Measurements from ENCODE around the gene CLDND2. TPM values are rescaled to one million over a fixed set of nuclear protein-coding genes. Genes with fewer than 3 reads are reported as not detected.

Gene CLDND2
- total RNA-seq, 1 donor from 2014 or later: not detected

DNA sequence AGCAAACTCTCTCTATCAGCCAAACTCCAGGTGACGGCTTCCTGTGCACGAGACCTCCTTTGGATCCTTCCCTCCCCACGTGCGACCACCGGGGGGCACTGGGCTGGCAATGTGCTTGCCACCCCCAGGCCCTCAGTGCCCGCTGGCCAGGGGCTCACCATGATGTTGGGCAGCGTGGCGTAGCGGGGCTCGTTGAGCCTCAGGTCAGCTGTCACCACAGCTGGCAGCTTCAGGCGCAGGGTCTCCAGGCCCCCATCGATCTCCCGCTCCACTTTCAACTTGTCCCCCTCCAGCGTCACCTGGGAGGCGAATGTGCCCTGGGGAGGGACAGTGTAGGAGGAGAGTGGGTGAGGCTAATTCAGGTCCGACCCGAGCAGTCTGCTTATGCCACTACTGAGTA, 22.1 kb downstream of the CLDND2 start:
- no peak for DNase-seq (ENCODE audit: low spot score)
- H4K20me1 ChIP-seq (ENCODE audit: low read depth): no peaks in the 10 kb centered on the region
- Mint-ChIP-seq H3K27me3 (ENCODE audit: insufficient read depth, low read depth) (peaks cover 6% of the 10 kb centered on the region), H3K27ac (no peak overlapping the region), H3K36me3 (peaks cover 12% of the 10 kb centered on the region), H3K4me3 (no peak overlapping the region), H3K9me3 (no peaks in the 10 kb centered on the region), H3K4me1 (peaks cover under 1% of the 10 kb centered on the region)
- peaks cover 6% of the 10 kb centered on the region for H3K27me3 ChIP-seq
- no peak overlapping the region for H3K9ac ChIP-seq
- H3K9me3 ChIP-seq (ENCODE audit: low read depth): no peaks in the 10 kb centered on the region
- no peaks in the 10 kb centered on the region for H3F3A ChIP-seq (ENCODE audit: low read depth)
- no peak overlapping the region for H3K4me2 ChIP-seq
- H3K79me2 ChIP-seq (ENCODE audit: low read depth): no peaks in the 10 kb centered on the region
- no peak overlapping the region for H3K27ac ChIP-seq
- no peaks in the 10 kb centered on the region for H3K36me3 ChIP-seq
- TF ChIP-seq EZH2phosphoT487 (IDR thresholded peaks at IDR 0.05) (no peak), EZH2 (IDR thresholded peaks at IDR 0.05) (no peak), CTCF (IDR thresholded peaks at IDR 0.05) (peak; percentile 23)
- H3K4me3 ChIP-seq: no peak overlapping the region
- no peaks in the 10 kb centered on the region for H3K4me1 ChIP-seq
- no peak overlapping the region for H2AFZ ChIP-seq (replicated peaks)

DNA sequence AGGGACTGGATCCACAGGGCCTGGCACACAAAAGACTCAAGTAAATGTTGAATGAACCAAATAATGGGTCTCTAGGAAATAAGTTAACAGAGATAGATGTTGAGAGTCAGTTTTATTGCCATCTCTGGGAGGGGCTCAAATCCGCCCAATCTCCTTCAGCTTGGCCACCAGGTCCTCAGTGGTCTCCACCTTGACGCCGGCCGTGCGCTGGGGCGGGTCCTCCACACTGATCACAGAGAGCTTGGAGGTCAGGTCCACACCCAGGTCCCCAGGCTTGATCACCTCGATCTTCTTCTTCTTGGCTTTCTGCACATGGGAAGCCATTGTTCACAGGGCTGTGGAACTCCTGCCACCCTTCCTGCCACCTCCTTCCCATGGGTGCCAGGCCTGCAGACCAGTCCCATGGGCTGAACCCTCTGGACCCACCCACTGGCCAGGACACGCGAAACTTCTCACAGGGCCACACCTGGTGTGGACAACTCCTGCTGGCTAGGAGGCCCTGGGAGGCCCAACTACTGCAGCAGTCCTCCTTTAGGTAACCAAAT, 23.7 kb downstream of the CLDND2 start:
- peaks cover 10% of the 10 kb centered on the region for H3K36me3 Mint-ChIP-seq
- peak overlapping the region; percentile 58 for H3K4me3 Mint-ChIP-seq
- Histone ChIP-seq H3K79me2 (ENCODE audit: low read depth) (no peaks in the 10 kb centered on the region), H3K27ac (no peak overlapping the region), H3K27me3 (peaks cover 22% of the 10 kb centered on the region), H4K20me1 (ENCODE audit: low read depth) (no peaks in the 10 kb centered on the region), H3K4me2 (no peak overlapping the region), H3K9ac (no peak overlapping the region), H3K4me1 (peaks cover 4% of the 10 kb centered on the region), H3K9me3 (ENCODE audit: low read depth) (no peaks in the 10 kb centered on the region), H3K36me3 (no peaks in the 10 kb centered on the region), H3K4me3 (no peak overlapping the region), H3F3A (ENCODE audit: low read depth) (no peaks in the 10 kb centered on the region), H2AFZ (replicated peaks) (no peak overlapping the region)
- peaks cover 4% of the 10 kb centered on the region for H3K4me1 Mint-ChIP-seq
- H3K27me3 Mint-ChIP-seq (ENCODE audit: insufficient read depth, low read depth): peaks cover 6% of the 10 kb centered on the region
- H3K9me3 Mint-ChIP-seq: no peaks in the 10 kb centered on the region
- no peak for DNase-seq (ENCODE audit: low spot score)
- peak overlapping the region; percentile 43 for H3K27ac Mint-ChIP-seq
- TF ChIP-seq CTCF (IDR thresholded peaks at IDR 0.05): no peak
- no peak for TF ChIP-seq EZH2phosphoT487 (IDR thresholded peaks at IDR 0.05)

DNA sequence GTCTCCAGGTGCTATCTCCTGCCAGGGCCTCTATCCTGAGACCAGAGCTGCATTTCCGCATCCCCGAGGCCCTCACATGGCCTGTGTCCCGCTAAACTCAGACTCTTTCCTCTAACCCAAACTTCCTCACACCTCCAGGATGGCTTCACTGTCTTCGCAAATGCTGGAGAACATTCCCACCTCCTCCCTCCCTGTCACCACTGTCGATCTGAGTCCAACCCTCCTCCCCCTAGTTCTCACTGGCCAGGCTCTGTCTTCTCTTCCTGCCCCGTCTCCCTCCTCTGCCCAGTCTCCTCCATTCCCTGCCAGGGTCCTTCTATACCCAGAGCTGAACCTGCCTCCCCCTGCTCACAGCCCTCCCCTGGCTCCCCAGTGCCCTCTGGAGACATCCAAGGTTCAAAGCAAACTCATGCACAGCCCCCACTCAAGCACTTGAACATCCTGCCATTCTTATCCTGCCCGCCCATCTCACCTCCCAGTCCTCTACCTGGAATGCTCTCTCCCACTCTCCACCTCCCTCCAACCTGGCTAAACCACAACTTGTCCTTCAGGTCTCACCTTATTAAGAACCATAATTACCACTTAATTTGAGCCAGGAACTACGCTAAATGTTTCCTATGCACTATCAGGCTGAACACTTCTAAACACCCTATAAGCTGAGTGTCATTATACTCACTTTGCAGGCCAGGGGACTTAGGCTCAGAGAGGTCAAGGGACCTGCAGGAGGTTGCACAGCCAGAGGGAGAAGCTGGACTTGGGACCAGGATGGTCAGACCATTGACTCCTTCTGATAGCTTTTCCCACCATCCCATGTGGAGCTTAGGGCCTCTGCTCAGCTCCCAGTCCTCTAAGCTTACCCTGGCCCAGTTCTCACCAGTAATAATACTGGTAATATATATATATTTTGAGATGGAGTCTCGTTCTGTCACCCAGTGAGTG, 25.9 kb downstream of the CLDND2 start:
- Mint-ChIP-seq H3K4me3 (peak overlapping the region; percentile 75), H3K27ac (peak overlapping the region; percentile 9)
- DNase-seq (ENCODE audit: low spot score): no peak

More for the DNA sequence above, 25.9 kb downstream of the CLDND2 start:
- no peak overlapping the region for H3K27ac ChIP-seq
- H3K4me3 ChIP-seq: no peak overlapping the region
- peaks cover 6% of the 10 kb centered on the region for H3F3A ChIP-seq (ENCODE audit: low read depth)
- no peaks in the 10 kb centered on the region for H4K20me1 ChIP-seq (ENCODE audit: low read depth)
- H3K9ac ChIP-seq: no peak overlapping the region
- H3K4me2 ChIP-seq: no peak overlapping the region
- Mint-ChIP-seq H3K27me3 (ENCODE audit: insufficient read depth, low read depth) (peaks cover 6% of the 10 kb centered on the region), H3K36me3 (peaks cover 8% of the 10 kb centered on the region), H3K9me3 (no peaks in the 10 kb centered on the region), H3K4me1 (peaks cover 8% of the 10 kb centered on the region)
- no peaks in the 10 kb centered on the region for H3K9me3 ChIP-seq (ENCODE audit: low read depth)
- no peaks in the 10 kb centered on the region for H3K79me2 ChIP-seq (ENCODE audit: low read depth)
- H3K27me3 ChIP-seq: peaks cover 24% of the 10 kb centered on the region
- no peak overlapping the region for H2AFZ ChIP-seq (replicated peaks)
- H3K36me3 ChIP-seq: no peaks in the 10 kb centered on the region
- H3K4me1 ChIP-seq: peaks cover 4% of the 10 kb centered on the region
- TF ChIP-seq EZH2phosphoT487 (IDR thresholded peaks at IDR 0.05) (no peak), CTCF (IDR thresholded peaks at IDR 0.05) (no peak), EZH2 (IDR thresholded peaks at IDR 0.05) (no peak)

Data from neural progenitor cell (in vitro differentiated cells).